GM19238 (cell line): ENCODE results near the gene LIPC.

Source experiments
- DNase-seq: peaks from one replicate; pipeline ENCODE4 v3.0.0; 2011; ENCODE audit warnings: low spot score; ENCODE audit not compliant: insufficient read length

The LIPC gene

GRCh38 chr15:58405865-58406264 lies 25.9 kb upstream of the LIPC start:
- no peak for DNase-seq

DNA sequence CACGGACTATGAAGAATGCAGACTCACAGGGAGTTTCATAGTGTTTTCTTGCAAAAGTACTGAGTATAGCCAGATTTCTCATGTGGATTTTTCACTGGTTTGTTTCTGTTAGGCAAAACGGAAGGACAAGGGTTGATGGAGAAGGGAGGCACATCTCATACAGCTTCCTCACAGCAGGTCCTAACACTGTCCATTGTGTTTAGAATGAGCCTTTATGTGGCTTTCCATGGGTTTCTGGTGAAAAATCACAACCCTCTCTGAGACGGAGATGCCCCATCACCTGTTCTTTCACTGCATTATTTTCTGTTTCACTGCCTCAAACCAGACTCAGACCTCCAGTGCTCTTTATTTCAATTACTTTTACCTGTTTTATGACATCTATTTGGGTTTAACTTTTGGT lies 25.0 kb upstream of the LIPC start:
- no peak for DNase-seq

DNA sequence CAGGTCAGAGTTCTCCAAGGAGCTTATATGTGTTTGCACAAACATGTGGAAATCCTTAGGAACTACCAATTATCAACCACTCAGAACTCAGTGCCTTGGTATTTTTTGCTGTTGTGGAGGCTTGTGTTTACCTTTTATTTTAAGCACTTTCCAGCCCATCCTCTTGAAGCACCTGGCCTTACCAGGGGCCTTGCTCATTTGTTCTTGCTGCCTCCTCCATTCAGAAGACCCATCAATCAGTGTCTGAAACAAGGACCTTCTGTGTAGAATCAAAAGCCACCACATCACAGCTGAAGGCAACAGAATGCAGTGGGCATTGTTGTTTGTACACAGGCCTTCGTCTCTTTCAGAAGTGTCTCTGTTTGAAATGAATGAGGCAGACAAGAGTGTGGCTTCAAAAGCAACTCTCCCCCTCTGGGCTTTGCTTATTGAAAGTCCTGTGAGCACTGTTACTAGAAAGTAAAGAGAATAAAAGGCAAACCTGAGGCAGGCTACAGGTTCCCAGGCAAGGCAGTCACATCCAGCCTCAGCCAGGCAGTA lies 24.5 kb upstream of the LIPC start:
- no peak for DNase-seq

DNA sequence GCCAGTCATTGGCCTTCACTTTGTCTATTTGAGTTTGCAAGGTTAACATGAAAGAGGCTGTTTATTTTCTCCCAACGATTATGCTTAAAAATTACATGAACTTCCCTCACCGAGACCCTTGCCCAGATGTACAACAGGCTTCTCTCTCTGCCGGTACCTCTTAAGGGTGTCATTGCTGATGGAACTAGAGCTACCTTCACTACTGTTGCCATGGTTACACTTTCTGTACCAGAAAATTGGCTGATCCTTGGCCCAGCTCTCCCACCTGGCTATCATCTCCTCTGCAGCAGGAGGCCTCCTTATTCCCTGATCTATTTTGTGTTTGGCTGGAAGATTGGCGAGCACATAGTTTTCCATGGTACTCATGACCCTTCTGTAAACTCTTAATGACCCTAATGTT lies 24.0 kb upstream of the LIPC start:
- DNase-seq = no peak

GRCh38 chr15:58409861-58410260 lies 21.9 kb upstream of the LIPC start:
- no peak for DNase-seq

GRCh38 chr15:58410353-58410752 lies 21.4 kb upstream of the LIPC start:
- DNase-seq = no peak

DNA sequence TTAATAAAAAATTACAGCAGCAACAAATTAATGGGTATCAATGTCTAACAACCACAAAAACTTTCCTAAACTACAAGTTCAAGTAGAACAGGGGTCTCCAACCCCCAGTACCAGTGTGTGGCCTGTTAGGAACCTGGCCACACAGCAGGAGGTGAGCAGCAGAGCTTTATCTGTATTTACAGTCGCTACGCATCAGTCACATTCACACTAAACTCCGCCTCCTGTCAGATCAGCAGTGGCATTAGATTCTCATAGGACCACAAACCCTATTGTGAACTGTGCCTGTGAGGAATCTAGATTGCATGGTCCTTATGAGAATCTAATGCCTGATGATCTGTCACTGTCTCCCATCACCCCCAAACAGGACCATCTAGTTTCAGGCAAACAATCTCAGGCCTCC lies 18.5 kb upstream of the LIPC start:
- no peak for DNase-seq

GRCh38 chr15:58415636-58416035 lies 16.2 kb upstream of the LIPC start:
- DNase-seq = no peak

- DNase-seq = no peak
Measured at GRCh38 chr15:58416963-58417362, 14.8 kb upstream of the LIPC start.

DNA sequence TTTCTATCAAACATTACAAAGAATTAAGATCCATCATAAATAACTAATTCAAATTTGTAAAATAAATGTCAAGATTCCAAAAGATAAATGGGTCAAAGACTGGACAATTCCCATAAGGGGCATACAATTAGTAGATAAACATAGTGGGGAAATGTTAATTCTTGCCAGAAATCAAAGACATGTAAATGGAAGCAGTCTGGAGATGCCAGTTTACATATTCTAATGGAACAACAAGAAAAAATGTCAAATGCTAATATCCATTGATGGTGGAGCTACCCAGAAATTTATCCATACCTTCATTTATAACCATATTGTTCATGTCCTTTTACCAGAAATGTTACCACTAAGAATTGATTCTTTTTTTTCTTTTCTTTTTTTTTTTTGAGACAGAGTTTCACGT lies 13.7 kb upstream of the LIPC start:
- no peak for DNase-seq

DNA sequence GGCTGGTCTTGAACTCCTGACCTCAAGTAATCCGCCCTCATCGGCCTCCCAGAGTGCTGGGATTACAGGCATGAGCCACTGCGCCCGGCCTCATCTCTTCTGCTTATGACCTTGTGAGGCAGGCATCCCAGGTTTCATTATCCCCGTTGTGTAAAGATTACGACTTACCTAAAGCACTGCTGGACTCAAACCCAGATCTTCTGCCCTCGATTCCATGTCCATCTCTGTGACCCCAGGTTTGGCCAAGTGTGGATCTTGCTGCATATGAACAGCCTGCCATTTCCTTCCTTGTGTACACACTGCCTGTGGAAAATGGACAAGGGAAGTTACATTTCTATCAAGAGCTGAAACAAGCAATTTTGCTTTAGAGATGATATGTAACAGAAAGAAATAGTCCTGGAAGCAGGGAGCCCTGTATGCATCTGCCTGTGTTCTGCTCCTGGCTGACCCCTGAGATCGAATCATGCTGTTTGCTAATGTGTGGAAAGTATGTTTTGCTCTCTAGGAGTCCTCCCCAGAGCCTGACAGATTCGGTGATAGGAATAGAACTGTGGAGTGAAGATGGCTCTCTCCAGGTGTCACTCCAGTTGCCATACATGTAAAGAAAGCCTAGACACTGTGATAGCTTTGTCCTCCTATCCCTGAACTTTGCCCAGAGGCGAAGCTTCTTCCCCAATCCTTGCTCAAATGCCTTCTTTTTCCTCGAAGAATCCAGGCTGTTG lies 11.8 kb upstream of the LIPC start:
- no peak for DNase-seq

- no peak for DNase-seq
Measured at GRCh38 chr15:58420579-58421043, 11.2 kb upstream of the LIPC start.

GRCh38 chr15:58423205-58423604 lies 8.6 kb upstream of the LIPC start:
- no peak for DNase-seq

GRCh38 chr15:58423831-58424608 lies 7.8 kb upstream of the LIPC start:
- no peak for DNase-seq

- no peak for DNase-seq
Measured at GRCh38 chr15:58424722-58425121, 7.1 kb upstream of the LIPC start.

GRCh38 chr15:58425185-58425584 lies 6.6 kb upstream of the LIPC start:
- no peak for DNase-seq

DNA sequence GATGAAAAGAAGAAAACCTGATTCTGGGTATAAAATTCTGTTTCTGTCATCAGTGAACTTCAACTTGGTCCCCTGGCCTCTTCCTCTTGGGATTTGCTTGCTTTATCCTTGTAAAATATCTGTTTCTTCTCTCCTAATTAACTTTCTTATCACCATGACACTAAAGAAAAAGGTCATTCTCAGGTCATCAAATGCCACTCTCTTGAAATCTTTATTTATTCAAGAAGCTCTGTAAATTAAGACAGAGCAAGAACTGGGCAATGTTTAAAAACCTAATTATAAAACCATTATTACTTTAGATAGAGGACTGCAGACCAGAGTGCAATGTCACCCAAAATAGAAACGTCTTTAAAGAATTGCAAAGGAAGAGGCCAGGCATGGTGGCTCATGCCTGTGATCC lies 6.0 kb upstream of the LIPC start:
- DNase-seq = no peak

DNA sequence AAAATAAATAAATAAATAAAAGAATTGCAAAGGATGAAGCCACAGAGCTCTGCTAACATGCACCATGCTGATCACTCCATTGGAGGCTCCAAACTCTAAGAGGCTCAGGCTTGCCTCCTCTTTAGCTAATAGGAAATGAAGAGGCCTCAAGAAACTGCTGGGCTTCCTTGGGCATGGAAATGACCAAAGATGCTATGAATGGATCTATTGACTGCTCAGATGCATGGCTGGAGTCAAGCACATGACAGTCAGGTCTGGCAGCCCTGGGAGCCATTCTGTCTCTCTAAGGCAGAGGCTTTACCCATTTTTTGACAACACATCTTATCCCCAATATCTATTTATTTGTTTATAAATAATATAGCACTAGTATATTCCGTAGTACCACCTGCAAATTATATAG lies 5.3 kb upstream of the LIPC start:
- no peak for DNase-seq

GRCh38 chr15:58427987-58428386 lies 3.8 kb upstream of the LIPC start:
- no peak for DNase-seq

GRCh38 chr15:58430224-58430787 lies 1.5 kb upstream of the LIPC start:
- DNase-seq = no peak

DNA sequence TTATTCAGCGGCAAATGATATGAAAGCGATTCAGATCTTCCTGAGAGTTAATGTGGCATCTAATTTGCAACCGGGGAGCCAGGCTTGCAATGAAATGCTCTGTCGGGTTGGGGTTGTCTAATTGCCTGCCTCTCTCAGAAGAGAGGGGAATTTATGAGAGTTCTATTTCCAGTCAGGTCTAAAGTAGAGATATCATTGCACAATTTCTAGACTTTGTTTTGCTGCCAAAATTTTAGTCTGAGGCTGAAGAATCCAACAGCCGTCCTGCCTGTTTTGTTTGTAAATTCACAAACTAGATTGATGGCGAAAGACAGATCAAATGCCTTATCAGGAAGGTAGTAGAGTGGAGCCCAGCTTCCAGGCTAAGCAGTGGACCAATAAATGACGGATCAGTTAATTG lies 610 bp downstream of the LIPC start:
- DNase-seq = no peak

DNA sequence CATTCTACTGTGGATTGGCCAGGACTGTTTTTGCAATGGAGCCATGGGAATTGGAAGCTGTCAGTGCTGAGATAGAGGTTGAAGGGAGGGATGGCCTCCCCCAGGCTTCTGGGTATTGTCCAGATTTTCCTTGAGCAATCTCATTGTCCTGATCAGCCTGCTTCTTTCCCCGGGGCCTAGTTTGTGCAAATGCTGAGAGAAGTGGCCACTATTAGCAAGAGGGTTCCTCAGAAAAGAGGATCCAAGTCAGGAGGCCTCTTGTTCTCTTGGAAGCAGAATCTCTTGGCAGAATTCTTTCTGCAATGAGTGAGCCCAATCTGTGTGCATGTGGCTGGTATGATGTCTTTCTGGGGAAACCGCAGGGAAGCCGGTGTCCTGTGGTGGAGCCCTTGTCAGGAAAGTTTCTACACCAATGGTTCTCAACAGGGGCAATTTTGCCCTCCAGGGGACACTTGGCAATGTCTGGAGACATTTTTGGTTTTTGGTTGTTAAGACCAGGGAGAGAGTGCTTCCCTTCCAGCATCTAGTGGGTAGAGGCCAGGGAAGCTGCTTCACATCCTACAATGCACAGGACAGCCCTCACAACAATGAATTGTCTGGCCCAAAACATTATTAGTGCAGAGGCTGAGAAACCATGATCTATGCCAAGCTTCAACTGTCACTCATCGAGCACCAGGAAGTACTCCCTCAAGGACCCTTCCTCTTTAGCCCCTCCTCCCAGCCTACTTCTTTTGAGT lies 2.0 kb downstream of the LIPC start:
- DNase-seq = no peak
